H1 (cell line): Measurements from ENCODE around the gene ZNF281. TPM values are rescaled to one million over a fixed set of nuclear protein-coding genes. Genes with fewer than 3 reads are reported as not detected.

Source experiments
- CTCF ChIA-PET: fragments of 300-600 bp; sonication (Branson Sonifier 250); formaldehyde crosslinking; loops from one replicate; lab custom pipeline; 2021; ENCODE audit not compliant: partially characterized antibody; lab: Charles Lee
- POLR2A ChIA-PET: fragments of 300-600 bp; sonication (Branson Sonifier 250); formaldehyde crosslinking; loops from one replicate; lab custom pipeline; 2021; ENCODE audit warnings: inconsistent platforms; ENCODE audit not compliant: partially characterized antibody; lab: Charles Lee
- DNase-seq, 2 experiments: peaks; one replicate each; pipeline versions ENCODE4 v3.0.0 to v3.0.0-alpha.2; 2010 to 2022; ENCODE audit warnings: low spot score in 2 of 2, low read depth in 1 of 2, mixed read lengths in 1 of 2
- FAIRE-seq: peaks from 2 replicates; lab custom pipeline; 2011; peaks lifted over from hg19 to GRCh38; lab: Jason Lieb, UNC
- H2AFZ ChIP-seq: 2 replicates; pipeline ENCODE4 v1.8.1; 2012; ENCODE audit warnings: low read length, inconsistent platforms
- H2AK5ac ChIP-seq: 2 replicates; pipeline ENCODE4 v1.6.1; 2013; ENCODE audit warnings: low read depth, low read length
- H2BK120ac ChIP-seq: replicated peaks from 2 replicates; pipeline ENCODE3; 2013; ENCODE audit warnings: low read depth, low read length, inconsistent platforms
- H2BK12ac ChIP-seq: 2 replicates; pipeline ENCODE4 v1.6.1; 2013; ENCODE audit warnings: low read depth, low read length
- H2BK15ac ChIP-seq: 2 replicates; pipeline ENCODE4 v1.6.1; 2013; ENCODE audit warnings: low read length
- H2BK20ac ChIP-seq: 2 replicates; pipeline ENCODE4 v1.6.1; 2013; ENCODE audit warnings: low read length
- H2BK5ac ChIP-seq: 2 replicates; pipeline ENCODE4 v1.6.1; 2013; ENCODE audit warnings: low read depth, low read length
- H3K14ac ChIP-seq: 2 replicates; pipeline ENCODE4 v1.6.1; 2013; ENCODE audit warnings: inconsistent platforms; ENCODE audit not compliant: insufficient read length
- H3K18ac ChIP-seq: 2 replicates; pipeline ENCODE4 v1.6.1; 2013; ENCODE audit warnings: low read length; ENCODE audit errors: extremely low read depth
- H3K23ac ChIP-seq: 2 replicates; pipeline ENCODE4 v1.6.1; 2013; ENCODE audit warnings: inconsistent platforms; ENCODE audit not compliant: insufficient read length
- H3K23me2 ChIP-seq: 2 replicates; pipeline ENCODE4 v1.6.1; 2013; ENCODE audit warnings: low read depth, low read length
- H3K27ac ChIP-seq: 2 replicates; pipeline ENCODE4 v1.6.1; 2011; ENCODE audit warnings: low read depth, low read length, inconsistent platforms
- H3K27me3 ChIP-seq, 4 experiments: replicated peaks in 1 of 4; 1 replicate in 1 of 4; 2 replicates in 3 of 4; pipeline versions ENCODE4 v1.6.1 to v1.8.1; 2011 to 2013; ENCODE audit warnings: low read length in 3 of 4, mild to moderate bottlenecking in 3 of 4, inconsistent platforms in 2 of 4, mixed read lengths in 2 of 4, moderate library complexity in 1 of 4; ENCODE audit not compliant: control insufficient read depth in 3 of 4, insufficient read depth in 3 of 4; ENCODE audit errors: extremely low read depth in 1 of 4
- H3K36me3 ChIP-seq, 4 experiments: 2 replicates each; pipeline versions ENCODE4 v1.6.1 to v1.8.1; 2011 to 2013; ENCODE audit warnings: mild to moderate bottlenecking in 4 of 4, low read length in 3 of 4, moderate library complexity in 2 of 4, control low read depth in 1 of 4, inconsistent platforms in 1 of 4; ENCODE audit not compliant: insufficient read depth in 4 of 4, control insufficient read depth in 2 of 4
- H3K4ac ChIP-seq: replicated peaks from 2 replicates; pipeline ENCODE3; 2013; ENCODE audit warnings: low read length, low read depth, mixed read lengths, inconsistent platforms; ENCODE audit not compliant: insufficient read length
- H3K4me1 ChIP-seq, 4 experiments: replicated peaks in 1 of 4; 1 replicate in 1 of 4; 2 replicates in 3 of 4; pipeline versions ENCODE4 v1.6.1 to v1.8.1; 2011 to 2013; ENCODE audit warnings: low read length in 3 of 4, inconsistent platforms in 2 of 4, mixed read lengths in 1 of 4; ENCODE audit not compliant: insufficient read depth in 4 of 4, control insufficient read depth in 3 of 4
- H3K4me2 ChIP-seq, 2 experiments: 2 replicates each; pipeline versions ENCODE4 v1.6.1 to v1.8.1; 2011 to 2013; ENCODE audit warnings: low read depth in 2 of 2, low read length in 2 of 2, control low read depth in 1 of 2, inconsistent platforms in 1 of 2, mild to moderate bottlenecking in 1 of 2; ENCODE audit not compliant: insufficient read depth in 1 of 2
- H3K4me3 ChIP-seq, 4 experiments: fragments of 200-600, 300-600 bp in 1 of 4; sonication (generic), shearing (Covaris generic), sonication (Bioruptor Twin) in 1 of 4; 2 replicates each; pipeline versions ENCODE4 v1.5.1 to v1.8.1; 2011 to 2016; ENCODE audit warnings: low read length in 4 of 4, low read depth in 3 of 4, control low read depth in 2 of 4, inconsistent platforms in 2 of 4, mild to moderate bottlenecking in 2 of 4, mixed read lengths in 1 of 4, moderate library complexity in 1 of 4; ENCODE audit not compliant: insufficient read depth in 2 of 4; ENCODE audit errors: extremely low read depth in 1 of 4
- H3K56ac ChIP-seq: replicated peaks from 2 replicates; pipeline ENCODE3; 2013; ENCODE audit warnings: low read depth, mild to moderate bottlenecking, mixed read lengths, low read length, inconsistent platforms; ENCODE audit not compliant: insufficient read length
- H3K79me1 ChIP-seq: 2 replicates; pipeline ENCODE4 v1.6.1; 2013; ENCODE audit warnings: low read depth, low read length, control low read depth
- H3K79me2 ChIP-seq, 2 experiments: 2 replicates each; pipeline versions ENCODE4 v1.6.1 to v1.8.1; 2012 to 2013; ENCODE audit warnings: low read length in 2 of 2, mild to moderate bottlenecking in 2 of 2, inconsistent platforms in 1 of 2; ENCODE audit not compliant: insufficient read depth in 2 of 2, control insufficient read depth in 1 of 2
- H3K9ac ChIP-seq, 4 experiments: replicated peaks in 1 of 4; 1 replicate in 1 of 4; 2 replicates in 3 of 4; pipeline versions ENCODE4 v1.6.1 to v1.8.1; 2011 to 2013; ENCODE audit warnings: low read depth in 3 of 4, low read length in 3 of 4, control low read depth in 2 of 4, mild to moderate bottlenecking in 2 of 4, moderate library complexity in 2 of 4, inconsistent platforms in 1 of 4; ENCODE audit errors: extremely low read depth in 1 of 4
- H3K9me3 ChIP-seq, 2 experiments: 2 replicates each; pipeline versions ENCODE4 v1.6.1 to v1.8.1; 2012 to 2013; ENCODE audit warnings: mild to moderate bottlenecking in 2 of 2, moderate library complexity in 2 of 2, control low read depth in 1 of 2, inconsistent platforms in 1 of 2, low read depth in 1 of 2, low read length in 1 of 2, mixed read lengths in 1 of 2; ENCODE audit not compliant: insufficient read depth in 2 of 2
- H4K20me1 ChIP-seq, 2 experiments: replicated peaks in 1 of 2; 2 replicates each; pipeline versions ENCODE3 to v1.8.1; 2011 to 2013; ENCODE audit warnings: inconsistent platforms in 2 of 2, low read length in 2 of 2, mild to moderate bottlenecking in 1 of 2; ENCODE audit not compliant: insufficient read depth in 2 of 2, control insufficient read depth in 1 of 2
- H4K5ac ChIP-seq: 2 replicates; pipeline ENCODE4 v1.6.1; 2013; ENCODE audit warnings: low read length, low read depth, mixed read lengths, inconsistent platforms; ENCODE audit not compliant: insufficient read length
- H4K8ac ChIP-seq: 2 replicates; pipeline ENCODE4 v1.8.0; 2013; ENCODE audit warnings: mild to moderate bottlenecking, moderate library complexity, low read length, inconsistent platforms; ENCODE audit not compliant: insufficient read depth; ENCODE audit errors: extremely low read depth
- H4K91ac ChIP-seq: replicated peaks from 2 replicates; pipeline ENCODE3; 2013; ENCODE audit warnings: low read length, mixed read lengths, inconsistent platforms; ENCODE audit not compliant: insufficient read length
- ASH2L ChIP-seq: fragments of 200-600, 300-600 bp; sonication (generic); IDR thresholded peaks from one replicate; pipeline ENCODE4 v1.7.1; 2017; ENCODE audit warnings: low read length
- CBX5 ChIP-seq: fragments of 300-800, 300-1000 bp; sonication (generic); IDR thresholded peaks from 2 replicates; pipeline ENCODE4 v1.7.1; 2016; ENCODE audit warnings: antibody characterized with exemption, low read length, low read depth
- CHD1 ChIP-seq: IDR thresholded peaks from 2 replicates; pipeline ENCODE4 v1.6.1; 2012; ENCODE audit warnings: low read depth, low read length, improper control_type of control experiment
- CREB1 ChIP-seq: IDR thresholded peaks from 2 replicates; pipeline ENCODE4 v1.6.1; 2012; ENCODE audit warnings: inconsistent platforms
- EGR1 ChIP-seq: IDR thresholded peaks from 2 replicates; pipeline ENCODE4 v1.6.1; 2011; ENCODE audit warnings: low read depth, low read length, borderline replicate concordance
- GTF2F1 ChIP-seq: IDR thresholded peaks from 2 replicates; pipeline ENCODE4 v1.6.1; 2012; ENCODE audit warnings: low read depth, low read length, improper control_type of control experiment, borderline replicate concordance
- PHF8 ChIP-seq: fragments of 200-600 bp; sonication (generic); conservative IDR thresholded peaks from 2 replicates; pipeline ENCODE4 v1.7.1; 2012; ENCODE audit warnings: low read depth, mild to moderate bottlenecking, inconsistent platforms, low read length, moderate library complexity
- POLR2AphosphoS5 ChIP-seq: IDR thresholded peaks from 2 replicates; pipeline ENCODE4 v1.6.1; 2011; ENCODE audit warnings: low read depth, low read length
- POU5F1 ChIP-seq: IDR thresholded peaks from 2 replicates; pipeline ENCODE4 v1.6.1; 2011; ENCODE audit warnings: low read depth, mild to moderate bottlenecking, low read length, moderate library complexity
- RXRA ChIP-seq: IDR thresholded peaks from 2 replicates; pipeline ENCODE4 v1.6.1; 2011; ENCODE audit warnings: low read depth, mild to moderate bottlenecking, low read length, moderate library complexity; ENCODE audit not compliant: insufficient read depth
- SP1 ChIP-seq: IDR thresholded peaks from 2 replicates; pipeline ENCODE4 v1.6.1; 2011; ENCODE audit warnings: low read depth, low read length
- SP4 ChIP-seq: IDR thresholded peaks from 2 replicates; pipeline ENCODE4 v1.6.1; 2012; ENCODE audit warnings: low read length, inconsistent platforms
- TEAD4 ChIP-seq: IDR thresholded peaks from 2 replicates; pipeline ENCODE4 v1.6.1; 2012; ENCODE audit warnings: low read depth, low read length, inconsistent platforms, mixed read lengths
- WGBS, 2 experiments: shearing (Covaris generic) in 1 of 2; methylation state at CpG; one replicate each; pipeline versions ENCODE4 v1.1.6 to v1.1.7; 2013 to 2015; ENCODE audit warnings: low lambda C conversion rate in 2 of 2, mixed read lengths in 2 of 2, inconsistent platforms in 1 of 2, low coverage in 1 of 2, missing lambda C conversion rate in 1 of 2; ENCODE audit not compliant: insufficient replicate concordance in 2 of 2, insufficient coverage in 1 of 2, insufficient read length in 1 of 2; ENCODE audit errors: extremely low coverage in 1 of 2, missing lambda C conversion rate in 1 of 2; 5-methylcytosine and 5-hydroxymethylcytosine counted together
- polyA plus RNA-seq, 7 experiments: library from polyadenylated mRNA; depleted of rRNA in 3 of 7; stranded (reverse) in 5 of 7; unstranded in 2 of 7; fragments of >200 nt in 5 of 7; fragments of 200-250 nt in 2 of 7; gene quantifications; 1 replicate in 5 of 7; 2 replicates in 1 of 7; 4 replicates in 1 of 7; pipeline versions ENCODE4 v1.2.1 to v1.2.3, GENCODE V29; 2011 to 2013; ENCODE audit warnings: missing spikeins in 2 of 7, mixed read lengths in 2 of 7
- total RNA-seq: library from RNA; stranded (reverse); fragmentation: NEBNext Ultra II Directional; extraction: Animal tissue kit (Norgen Biotek cat#: 25700); gene quantifications from 2 replicates; pipeline ENCODE4 v1.2.1, GENCODE V29; 2021
- TF ChIP-seq, protein P1 (sequence below): IDR thresholded peaks from 2 replicates; pipeline ENCODE4 v1.6.1; 2012; ENCODE audit warnings: inconsistent platforms

ZNF281 gene
- total and polyA plus RNA-seq, 2 of the 8 experiments (the other 6 are each of a cell fraction or from before 2014, with no cell fraction given), result 19.5 to 61.4 TPM

DNA sequence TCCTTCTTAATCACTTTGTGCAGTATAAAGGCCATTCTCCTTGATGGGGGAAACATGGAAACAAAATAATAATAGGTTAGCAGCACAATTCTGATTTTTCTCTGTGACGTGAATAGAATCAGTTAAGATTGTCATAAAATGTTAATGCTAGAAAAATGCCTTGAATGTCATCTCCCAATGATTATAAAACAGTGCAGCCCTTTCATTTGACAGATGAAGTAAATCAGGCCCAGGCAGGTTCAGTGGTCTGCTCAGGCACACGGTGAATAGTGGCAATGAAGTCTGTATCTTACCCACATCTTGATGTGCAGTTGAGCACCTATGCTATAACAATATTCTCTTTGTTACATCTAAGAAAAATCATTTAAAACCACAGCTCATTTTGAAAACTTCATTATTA, 32.2 kb upstream of the ZNF281 start:
- no peaks in the 10 kb centered on the region for H3K27me3 ChIP-seq
- no peak overlapping the region for H3K27ac ChIP-seq
- no peak overlapping the region for H3K23ac ChIP-seq
- H2BK120ac ChIP-seq, result no peak overlapping the region
- peaks cover 0 to 3% of the 10 kb centered on the region in 2 experiments; a peak in 1 of 4 replicates for H3K9me3 ChIP-seq
- no peak overlapping the region for H3K4me3 ChIP-seq
- H4K91ac ChIP-seq, result no peak overlapping the region
- H3K79me1 ChIP-seq, result peaks cover 2% of the 10 kb centered on the region; the same call in 1 of the 2 replicates
- no peak overlapping the region for H4K8ac ChIP-seq
- H3K4me2 ChIP-seq, result no peak overlapping the region
- H3K36me3 ChIP-seq, result peaks cover 0 to 15% (median 5%) of the 10 kb centered on the region in 4 experiments; a peak in 2 of 8 replicates
- H2AK5ac ChIP-seq, result no peak overlapping the region
- no peak overlapping the region for H2BK5ac ChIP-seq
- DNase-seq (no peak), FAIRE-seq (no peak)
- ChIA-PET POLR2A (interaction anchor here (0.7 to 2.7 kb wide), 5 partner anchors 10 to 18 kb away, joined by 4 to 7 read pairs (median 5); no protein-coding TSS in a partner anchor), CTCF (interaction anchor here (0.9 to 1.7 kb wide), 5 partner anchors 10 to 160 kb away, joined by 3 to 6 read pairs (median 3); no protein-coding TSS in a partner anchor)
- no peak overlapping the region for H3K18ac ChIP-seq
- no peak overlapping the region for H2BK20ac ChIP-seq
- no peaks in the 10 kb centered on the region; a peak in 1 of 7 replicates for H3K4me1 ChIP-seq
- no peak overlapping the region for H3K4ac ChIP-seq
- H3K9ac ChIP-seq, result no peak overlapping the region
- no peak overlapping the region for H3K14ac ChIP-seq
- H3K56ac ChIP-seq, result no peak overlapping the region
- 92% methylated on average over 2 of the region's 2 CpGs; no CpG with 5 or more reads in 1 of the 2 experiments for WGBS, 2 experiments
- H2BK12ac ChIP-seq, result no peak overlapping the region
- no peak overlapping the region for H2AFZ ChIP-seq
- H4K20me1 ChIP-seq, result no peaks in the 10 kb centered on the region
- no peak overlapping the region for H2BK15ac ChIP-seq
- no peak overlapping the region for H4K5ac ChIP-seq
- no peaks in the 10 kb centered on the region; a peak in 1 of 4 replicates for H3K79me2 ChIP-seq
- H3K23me2 ChIP-seq, result no peaks in the 10 kb centered on the region
- TF ChIP-seq CBX5 (no peak), ASH2L (no peak), EGR1 (no peak), GTF2F1 (no peak), PHF8 (no peak), TEAD4 (no peak), RXRA (no peak), POU5F1 (no peak), CREB1 (no peak), SP1 (no peak), SP4 (no peak), CHD1 (no peak), POLR2AphosphoS5 (no peak)
- TF ChIP-seq, protein P1, sequence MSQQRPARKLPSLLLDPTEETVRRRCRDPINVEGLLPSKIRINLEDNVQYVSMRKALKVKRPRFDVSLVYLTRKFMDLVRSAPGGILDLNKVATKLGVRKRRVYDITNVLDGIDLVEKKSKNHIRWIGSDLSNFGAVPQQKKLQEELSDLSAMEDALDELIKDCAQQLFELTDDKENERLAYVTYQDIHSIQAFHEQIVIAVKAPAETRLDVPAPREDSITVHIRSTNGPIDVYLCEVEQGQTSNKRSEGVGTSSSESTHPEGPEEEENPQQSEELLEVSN, result no peak
